Psoas muscle (tissue), 8 donors: ENCODE data around the gene JPH2. TPM values are rescaled to one million over a fixed set of nuclear protein-coding genes. Genes with fewer than 3 reads are reported as not detected.

Experiments
- ATAC-seq, 4 donors: fragments of 200-7000 bp; cut with Tn5 transposase; one replicate each; pipeline ENCODE4 v1.9.1; 2020; ENCODE audit warnings: moderate library complexity in 3 of 4, mild to moderate bottlenecking in 2 of 4
- DNase-seq, 2 donors: peaks; one replicate each; pipeline ENCODE4 v3.0.0-alpha.2; 2020
- H3K27ac ChIP-seq: fragments of 200-600 bp; one replicate; pipeline ENCODE4 v1.8.0; 2022
- H3K27me3 ChIP-seq, 3 donors: fragments of 200-600 bp in 1 of 3; one replicate each; pipeline versions ENCODE4 v1.6.1 to v1.8.0; 2013 to 2022; ENCODE audit warnings: low read length in 2 of 3, mild to moderate bottlenecking in 2 of 3, moderate library complexity in 1 of 3; ENCODE audit not compliant: insufficient read depth in 3 of 3
- H3K36me3 ChIP-seq, 2 donors: fragments of 200-600 bp in 1 of 2; one replicate each; pipeline versions ENCODE4 v1.6.1 to v1.8.0; 2013 to 2022; ENCODE audit warnings: low read depth in 1 of 2, mild to moderate bottlenecking in 1 of 2, moderate library complexity in 1 of 2; ENCODE audit not compliant: insufficient read depth in 1 of 2
- H3K4me1 ChIP-seq: fragments of 200-600 bp; one replicate; pipeline ENCODE4 v1.8.0; 2022
- H3K4me3 ChIP-seq: fragments of 200-600 bp; one replicate; pipeline ENCODE4 v1.8.0; 2022; ENCODE audit warnings: mild to moderate bottlenecking
- H3K9me3 ChIP-seq: fragments of 200-600 bp; one replicate; pipeline ENCODE4 v1.8.0; 2022
- WGBS, 3 donors: extraction: QIAGEN DNeasy Blood & Tissue Kit; methylation state at CpG; one replicate each; pipeline versions ENCODE4 v1.1.6 to v1.1.7; 2013; 5-methylcytosine and 5-hydroxymethylcytosine counted together
- intact Hi-C, 2 donors: fragments of 100-400 bp; cut with DNase I; formaldehyde crosslinking; loops; one replicate each; pipeline versions ENCODE4 v1.11.0 to v1.14.2; 2022
- polyA plus RNA-seq, 3 donors: library from polyadenylated mRNA; stranded (reverse); fragments of 200-250 nt; gene quantifications; one replicate each; pipeline ENCODE4 v1.2.3, GENCODE V29; 2013
- total RNA-seq, 4 donors: library from RNA; stranded (reverse); fragmentation: NEBNext Ultra II Directional in 2 of 4; extraction: Animal tissue kit (Norgen Biotek cat#: 25700) in 2 of 4; gene quantifications; one replicate each; pipeline versions ENCODE4 v1.2.1 to v1.2.4, GENCODE V29; 2021 to 2023
- TF ChIP-seq, protein P1 (sequence below): fragments of 200-600 bp; IDR thresholded peaks from one replicate; pipeline ENCODE4 v1.8.0; 2022; ENCODE audit warnings: antibody characterized with exemption
- donor health status: healthy with polysubstance abuse.
- donor health status: DM: no; HTN: no; CAD: no; lungs with moderate emphysema.
- donor health status: Bipolar disorder and iron deficiency.
- donor health status: healthy.
- donor health status: DM: yes; HTN: yes; CAD: no.
- donor health status: DM: no; HTN: no; CAD: no.
- donor health status: DM: no; HTN: no; CAD: no.
- donor health status: DM: yes; HTN: yes; CAD: no.

Gene JPH2
- total and polyA plus RNA-seq, 7 donors: 13.5 to 145 (median 48.0) TPM

DNA sequence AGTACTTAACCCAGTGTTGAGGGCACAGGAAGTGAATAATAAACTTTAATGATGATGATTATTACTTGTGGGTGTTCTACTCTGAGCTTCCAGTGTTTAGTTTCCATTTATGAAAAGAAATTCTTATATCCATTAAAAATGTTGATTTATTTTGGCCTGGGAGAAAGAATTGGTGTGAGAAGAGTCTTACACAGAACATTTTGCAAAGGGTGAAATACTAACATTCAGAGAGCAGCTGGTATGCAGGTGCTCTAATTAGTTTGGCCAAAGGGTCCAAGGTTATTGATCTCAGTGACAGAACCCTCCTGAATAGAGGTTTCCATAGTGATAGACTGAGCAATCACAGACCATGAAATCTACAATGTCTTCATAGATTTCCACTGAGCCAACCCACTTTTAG is 19.1 kb upstream of the JPH2 start:
- peaks cover 4 to 40% of the 10 kb centered on the region in 2 donors for H3K36me3 ChIP-seq
- TF ChIP-seq, protein P1, sequence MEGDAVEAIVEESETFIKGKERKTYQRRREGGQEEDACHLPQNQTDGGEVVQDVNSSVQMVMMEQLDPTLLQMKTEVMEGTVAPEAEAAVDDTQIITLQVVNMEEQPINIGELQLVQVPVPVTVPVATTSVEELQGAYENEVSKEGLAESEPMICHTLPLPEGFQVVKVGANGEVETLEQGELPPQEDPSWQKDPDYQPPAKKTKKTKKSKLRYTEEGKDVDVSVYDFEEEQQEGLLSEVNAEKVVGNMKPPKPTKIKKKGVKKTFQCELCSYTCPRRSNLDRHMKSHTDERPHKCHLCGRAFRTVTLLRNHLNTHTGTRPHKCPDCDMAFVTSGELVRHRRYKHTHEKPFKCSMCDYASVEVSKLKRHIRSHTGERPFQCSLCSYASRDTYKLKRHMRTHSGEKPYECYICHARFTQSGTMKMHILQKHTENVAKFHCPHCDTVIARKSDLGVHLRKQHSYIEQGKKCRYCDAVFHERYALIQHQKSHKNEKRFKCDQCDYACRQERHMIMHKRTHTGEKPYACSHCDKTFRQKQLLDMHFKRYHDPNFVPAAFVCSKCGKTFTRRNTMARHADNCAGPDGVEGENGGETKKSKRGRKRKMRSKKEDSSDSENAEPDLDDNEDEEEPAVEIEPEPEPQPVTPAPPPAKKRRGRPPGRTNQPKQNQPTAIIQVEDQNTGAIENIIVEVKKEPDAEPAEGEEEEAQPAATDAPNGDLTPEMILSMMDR: no peak
- peaks cover 58% of the 10 kb centered on the region for H3K4me1 ChIP-seq
- intact Hi-C loops: loop anchor here in 1 of 2 donors (10.0 kb wide), 1 partner anchor 1139 kb away; the partner anchor contains the start of gene SDC4
- H3K27me3 ChIP-seq: no peaks in the 10 kb centered on the region
- ATAC-seq: no peak
- peak overlapping the region; percentile 92 for H3K27ac ChIP-seq
- DNase-seq: no peak
- peak overlapping the region; percentile 77 for H3K4me3 ChIP-seq
- H3K9me3 ChIP-seq: no peaks in the 10 kb centered on the region

GRCh38 chr20:44204832-44205215 is 17.8 kb upstream of the JPH2 start:
- WGBS, 3 donors: 61 to 83% (median 68%) methylated on average over 10 of the region's 10 CpGs
- H3K4me1 ChIP-seq: peaks cover 71% of the 10 kb centered on the region
- H3K4me3 ChIP-seq: peak overlapping the region; percentile 41
- no peaks in the 10 kb centered on the region for H3K27me3 ChIP-seq
- ATAC-seq (no peak), DNase-seq (no peak)
- no peaks in the 10 kb centered on the region for H3K9me3 ChIP-seq
- intact Hi-C loops: loop anchor here in 1 of 2 donors (10.0 kb wide), 1 partner anchor 1140 kb away; the partner anchor contains the start of gene SDC4
- H3K36me3 ChIP-seq: peaks cover 4 to 53% of the 10 kb centered on the region in 2 donors
- peak overlapping the region; percentile 92 for H3K27ac ChIP-seq
- TF ChIP-seq, protein P1: no peak

DNA sequence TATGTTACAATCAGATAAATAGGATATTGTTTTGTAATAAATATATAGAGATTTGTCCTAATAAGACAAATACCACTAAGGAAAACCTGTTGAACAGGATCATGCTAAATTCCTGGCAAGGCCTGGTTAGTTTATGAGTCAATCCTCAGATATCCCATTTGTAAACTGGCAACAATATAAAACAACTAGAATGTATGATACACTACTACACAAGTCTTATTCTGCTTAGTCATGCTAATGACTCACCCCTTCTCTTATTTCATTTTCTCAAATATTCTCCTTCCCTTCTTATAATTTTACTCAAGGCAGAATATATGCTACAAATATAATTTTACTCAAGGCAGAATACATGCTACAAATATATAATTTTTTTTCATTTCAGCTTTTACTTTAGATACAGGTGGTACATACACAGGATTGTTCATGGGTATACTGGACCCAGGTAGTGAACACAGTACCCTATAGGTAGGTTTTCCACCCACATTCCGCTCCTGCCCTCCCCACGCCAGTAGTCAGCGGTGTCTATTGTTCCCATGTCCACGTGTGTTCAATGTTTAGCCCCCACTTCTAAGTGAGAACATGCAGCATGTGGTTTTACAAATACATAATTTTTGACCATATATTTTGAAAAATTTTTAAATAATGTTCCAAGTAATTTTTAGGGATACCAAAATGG is 17.3 kb upstream of the JPH2 start:
- 77 to 89% (median 79%) methylated on average over 4 of the region's 4 CpGs for WGBS, 3 donors
- TF ChIP-seq, protein P1: no peak
- peak; percentile 81 to 89 (median 84) for ATAC-seq
- H3K9me3 ChIP-seq: no peaks in the 10 kb centered on the region
- H3K27me3 ChIP-seq: no peaks in the 10 kb centered on the region
- H3K4me3 ChIP-seq: peak overlapping the region; percentile 41
- peaks cover 4 to 59% of the 10 kb centered on the region in 2 donors for H3K36me3 ChIP-seq
- intact Hi-C loops: loop anchor here in 1 of 2 donors (10.0 kb wide), 1 partner anchor 1141 kb away; the partner anchor contains the start of gene SDC4
- no peak for DNase-seq
- H3K4me1 ChIP-seq: peaks cover 76% of the 10 kb centered on the region
- H3K27ac ChIP-seq: peak overlapping the region; percentile 92

- Histone ChIP-seq H3K4me1 (peaks cover 74% of the 10 kb centered on the region), H3K4me3 (no peak overlapping the region), H3K27ac (peak overlapping the region; percentile 92), H3K9me3 (no peaks in the 10 kb centered on the region), H3K36me3 (peaks cover 6 to 70% of the 10 kb centered on the region in 2 donors), H3K27me3 (no peaks in the 10 kb centered on the region)
- WGBS, 3 donors: 44 to 61% (median 45%) methylated on average over 2 of the region's 2 CpGs
- intact Hi-C loops: loop anchor here in 1 of 2 donors (10.0 kb wide), 1 partner anchor 1142 kb away; the partner anchor contains the start of gene SDC4
- ATAC-seq (peak; percentile 84 to 88 (median 85)), DNase-seq (no peak)
- TF ChIP-seq, protein P1: no peak
These were observed 16.2 kb upstream of the JPH2 start for GRCh38 chr20:44203161-44203560.
